CD14-positive monocyte (primary cell): ENCODE measurements around the gene CAMK1G. TPM values are rescaled to one million over a fixed set of nuclear protein-coding genes. Genes with fewer than 3 reads are reported as not detected.

Experiments used
- DNase-seq, 3 donors: peaks; one replicate each; pipeline ENCODE4 v3.0.0-alpha.2; 2011 to 2022
- H2AFZ ChIP-seq: 2 replicates; pipeline ENCODE4 v1.6.0; 2012; ENCODE audit warnings: mild to moderate bottlenecking, low read depth, low read length, inconsistent platforms; ENCODE audit not compliant: insufficient read depth, poor library complexity, severe bottlenecking
- H3K27ac ChIP-seq, 2 donors: 1 replicate in 1 of 2; 2 replicates in 1 of 2; pipeline ENCODE4 v1.5.1; 2012 to 2013; ENCODE audit warnings: low read length in 2 of 2, control low read depth in 1 of 2, inconsistent platforms in 1 of 2, low read depth in 1 of 2, mild to moderate bottlenecking in 1 of 2
- H3K27me3 ChIP-seq, 2 donors: one replicate each; pipeline versions ENCODE4 v1.6.0 to v1.6.1; 2011 to 2013; ENCODE audit warnings: low read length in 2 of 2; ENCODE audit not compliant: control insufficient read depth in 2 of 2, insufficient read depth in 2 of 2
- H3K36me3 ChIP-seq, 2 donors: replicated peaks in 1 of 2; 1 replicate in 1 of 2; 2 replicates in 1 of 2; pipeline versions ENCODE4 v1.5.1 to v1.6.1; 2012 to 2013; ENCODE audit warnings: low read length in 2 of 2, control low read depth in 1 of 2, inconsistent platforms in 1 of 2, mild to moderate bottlenecking in 1 of 2; ENCODE audit not compliant: insufficient read depth in 2 of 2, control insufficient read depth in 1 of 2
- H3K4me1 ChIP-seq, 2 donors: 1 replicate in 1 of 2; 2 replicates in 1 of 2; pipeline versions ENCODE4 v1.5.1 to v1.6.1; 2012 to 2013; ENCODE audit warnings: low read length in 2 of 2, control low read depth in 1 of 2, inconsistent platforms in 1 of 2, mild to moderate bottlenecking in 1 of 2, moderate library complexity in 1 of 2; ENCODE audit not compliant: insufficient read depth in 2 of 2, control insufficient read depth in 1 of 2
- H3K4me2 ChIP-seq: replicated peaks from 2 replicates; pipeline ENCODE3; 2012; ENCODE audit warnings: low read length, moderate library complexity, mild to moderate bottlenecking; ENCODE audit not compliant: poor library complexity, severe bottlenecking; ENCODE audit errors: extremely low read depth
- H3K4me3 ChIP-seq, 3 experiments: fragments of 200-600 bp in 1 of 3; sonication (generic) in 1 of 3; replicated peaks in 1 of 3; 1 replicate in 2 of 3; 2 replicates in 1 of 3; pipeline ENCODE4 v1.5.1; 2011 to 2013; ENCODE audit warnings: low read length in 3 of 3, mild to moderate bottlenecking in 3 of 3, control low read depth in 2 of 3, low read depth in 2 of 3, inconsistent platforms in 1 of 3, moderate library complexity in 1 of 3
- H3K79me2 ChIP-seq: 2 replicates; pipeline ENCODE4 v1.6.0; 2012; ENCODE audit warnings: mild to moderate bottlenecking, control low read depth, inconsistent platforms, low read length, moderate library complexity; ENCODE audit not compliant: insufficient read depth
- H3K9ac ChIP-seq: 2 replicates; pipeline ENCODE4 v1.6.0; 2017; ENCODE audit warnings: low read length, mild to moderate bottlenecking; ENCODE audit not compliant: insufficient read depth, poor library complexity, severe bottlenecking
- H3K9me3 ChIP-seq, 2 donors: replicated peaks in 1 of 2; 1 replicate in 1 of 2; 2 replicates in 1 of 2; pipeline versions ENCODE4 v1.5.1 to v1.6.1; 2012 to 2013; ENCODE audit warnings: low read length in 2 of 2, control low read depth in 1 of 2; ENCODE audit not compliant: control insufficient read depth in 1 of 2, insufficient read depth in 1 of 2
- H4K20me1 ChIP-seq: 2 replicates; pipeline ENCODE4 v1.6.0; 2012; ENCODE audit warnings: mild to moderate bottlenecking, low read length, control low read depth, moderate library complexity; ENCODE audit not compliant: insufficient read depth
- H3K27ac Mint-ChIP-seq, 7 donors: one replicate each; pipeline ENCODE4 v1.8.0; 2020; ENCODE audit warnings: mild to moderate bottlenecking in 7 of 7, mixed read lengths in 7 of 7, moderate library complexity in 6 of 7, inconsistent platforms in 2 of 7
- H3K27me3 Mint-ChIP-seq, 3 donors: one replicate each; pipeline ENCODE4 v1.8.0; 2021 to 2022; ENCODE audit warnings: low read depth in 3 of 3, mild to moderate bottlenecking in 3 of 3, mixed read lengths in 3 of 3, moderate library complexity in 3 of 3, inconsistent platforms in 1 of 3
- H3K36me3 Mint-ChIP-seq, 2 donors: one replicate each; pipeline ENCODE4 v1.8.0; 2020; ENCODE audit warnings: mixed read lengths in 2 of 2, inconsistent platforms in 1 of 2, mild to moderate bottlenecking in 1 of 2
- H3K4me1 Mint-ChIP-seq: one replicate; pipeline ENCODE4 v1.8.0; 2020; ENCODE audit warnings: mild to moderate bottlenecking, mixed read lengths
- H3K4me3 Mint-ChIP-seq, 2 donors: one replicate each; pipeline ENCODE4 v1.8.0; 2020; ENCODE audit warnings: mild to moderate bottlenecking in 2 of 2, mixed read lengths in 2 of 2, moderate library complexity in 1 of 2
- H3K9me3 Mint-ChIP-seq, 7 donors: one replicate each; pipeline ENCODE4 v1.8.0; 2020 to 2022; ENCODE audit warnings: mixed read lengths in 7 of 7, mild to moderate bottlenecking in 6 of 7, moderate library complexity in 6 of 7, inconsistent platforms in 2 of 7
- CTCF ChIP-seq: fragments of 200-600 bp; IDR thresholded peaks from one replicate; pipeline ENCODE4 v1.8.0; 2022; ENCODE audit warnings: antibody characterized with exemption, mild to moderate bottlenecking
- WGBS: methylation state at CpG from one replicate; pipeline ENCODE4 v1.1.5; 2013; ENCODE audit warnings: missing lambda C conversion rate; ENCODE audit not compliant: insufficient coverage; 5-methylcytosine and 5-hydroxymethylcytosine counted together
- intact Hi-C, 2 donors: fragments of 100-400 bp; cut with micrococcal nuclease; formaldehyde crosslinking; loops; one replicate each; pipeline versions ENCODE4 v1.15.0 to v1.15.1; 2023
- polyA plus RNA-seq, 3 donors: library from polyadenylated mRNA; depleted of rRNA in 1 of 3; unstranded in 2 of 3; stranded (reverse) in 1 of 3; fragments of 300-500 nt in 2 of 3; fragments of >200 nt in 1 of 3; fragmentation: Illumina TruSeq in 2 of 3; gene quantifications; 1 replicate in 2 of 3; 2 replicates in 1 of 3; pipeline ENCODE4 v1.2.3, GENCODE V29; 2012 to 2021

CAMK1G gene
- polyA plus RNA-seq, 3 donors: not detected

- peaks cover 0 to 2% (median 0%) of the 10 kb centered on the region in 7 donors for H3K9me3 Mint-ChIP-seq
- no peak overlapping the region for H3K27ac Mint-ChIP-seq
- TF ChIP-seq CTCF: no peak
- no peak for DNase-seq
- no peaks in the 10 kb centered on the region for H3K4me1 ChIP-seq
- H3K36me3 Mint-ChIP-seq: no peaks in the 10 kb centered on the region
- H3K4me1 Mint-ChIP-seq: peaks cover 5% of the 10 kb centered on the region
- no peak overlapping the region for H3K4me3 ChIP-seq
- H3K36me3 ChIP-seq: no peaks in the 10 kb centered on the region
- no peak overlapping the region for H3K27ac ChIP-seq
- intact Hi-C loops: no loop called here
- WGBS: no CpG with 5 or more reads among the region's 2 CpGs
- H3K4me3 Mint-ChIP-seq: no peak overlapping the region
- peaks cover 25 to 34% of the 10 kb centered on the region in 2 donors for H3K27me3 ChIP-seq
- H3K27me3 Mint-ChIP-seq: peaks cover 12 to 28% (median 16%) of the 10 kb centered on the region in 3 donors
- no peaks in the 10 kb centered on the region for H3K79me2 ChIP-seq
- no peak overlapping the region for H3K4me2 ChIP-seq
- no peak overlapping the region for H2AFZ ChIP-seq
- H3K9ac ChIP-seq: no peak overlapping the region
- no peaks in the 10 kb centered on the region for H3K9me3 ChIP-seq
- H4K20me1 ChIP-seq: no peaks in the 10 kb centered on the region
Observed at GRCh38 chr1:209589440-209589839, 5.9 kb downstream of the CAMK1G start.

- Histone ChIP-seq H3K27me3 (peaks cover 22 to 29% of the 10 kb centered on the region in 2 donors), H3K9ac (no peak overlapping the region), H3K4me2 (no peak overlapping the region), H3K4me1 (no peaks in the 10 kb centered on the region), H2AFZ (no peak overlapping the region), H4K20me1 (no peaks in the 10 kb centered on the region), H3K36me3 (no peaks in the 10 kb centered on the region), H3K9me3 (no peaks in the 10 kb centered on the region), H3K79me2 (no peaks in the 10 kb centered on the region), H3K4me3 (no peak overlapping the region), H3K27ac (no peak overlapping the region)
- Mint-ChIP-seq H3K27ac (no peak overlapping the region), H3K4me1 (peaks cover 5% of the 10 kb centered on the region), H3K9me3 (peaks cover 0 to 2% (median 0%) of the 10 kb centered on the region in 7 donors), H3K36me3 (no peaks in the 10 kb centered on the region), H3K4me3 (no peak overlapping the region), H3K27me3 (peaks cover 14 to 29% (median 18%) of the 10 kb centered on the region in 3 donors)
- TF ChIP-seq CTCF: no peak
- intact Hi-C loops: no loop called here
- 90% methylated on average over 4 of the region's 6 CpGs for WGBS
- DNase-seq: no peak
Observed at GRCh38 chr1:209589863-209590262, 6.3 kb downstream of the CAMK1G start.
